H9 (cell line): Measurements from ENCODE around the gene ICE2. TPM values are rescaled to one million over a fixed set of nuclear protein-coding genes. Genes with fewer than 3 reads are reported as not detected.

ENCODE experiments used
- DNase-seq: peaks from one replicate; pipeline ENCODE4 v3.0.0-alpha.2; 2017
- H2AFZ ChIP-seq: one replicate; pipeline ENCODE4 v1.6.1; 2013; ENCODE audit warnings: mild to moderate bottlenecking, low read length, control low read depth, moderate library complexity
- H2AK5ac ChIP-seq: 2 replicates; pipeline ENCODE4 v1.6.1; 2013; ENCODE audit warnings: low read length, control low read depth, mixed read lengths; ENCODE audit not compliant: insufficient read length
- H2BK120ac ChIP-seq: one replicate; pipeline ENCODE4 v1.6.1; 2013; ENCODE audit warnings: low read depth, mild to moderate bottlenecking, low read length, control low read depth, inconsistent platforms; ENCODE audit not compliant: poor library complexity, severe bottlenecking
- H2BK12ac ChIP-seq: 2 replicates; pipeline ENCODE4 v1.6.1; 2013; ENCODE audit warnings: low read length, control low read depth, mixed read lengths, low read depth; ENCODE audit not compliant: insufficient read length
- H2BK15ac ChIP-seq: 2 replicates; pipeline ENCODE4 v1.6.1; 2013; ENCODE audit warnings: low read depth, low read length, control low read depth
- H2BK20ac ChIP-seq: one replicate; pipeline ENCODE4 v1.6.1; 2013; ENCODE audit warnings: low read depth, mild to moderate bottlenecking, low read length, control low read depth, inconsistent platforms; ENCODE audit not compliant: poor library complexity, severe bottlenecking
- H2BK5ac ChIP-seq: 2 replicates; pipeline ENCODE4 v1.6.1; 2013; ENCODE audit warnings: low read length, control low read depth, mixed read lengths; ENCODE audit not compliant: insufficient read length
- H3K14ac ChIP-seq: 2 replicates; pipeline ENCODE4 v1.6.1; 2013; ENCODE audit warnings: low read length, control low read depth; ENCODE audit not compliant: insufficient read depth
- H3K18ac ChIP-seq: 2 replicates; pipeline ENCODE4 v1.6.1; 2013; ENCODE audit warnings: low read depth, mild to moderate bottlenecking, mixed read lengths, low read length, control low read depth; ENCODE audit not compliant: insufficient read length
- H3K23ac ChIP-seq: 2 replicates; pipeline ENCODE4 v1.6.1; 2013; ENCODE audit warnings: low read length, control low read depth, mixed read lengths, low read depth; ENCODE audit not compliant: insufficient read length
- H3K23me2 ChIP-seq: 2 replicates; pipeline ENCODE4 v1.6.1; 2013; ENCODE audit warnings: low read depth, mild to moderate bottlenecking, mixed read lengths, low read length, control low read depth; ENCODE audit not compliant: insufficient read length, poor library complexity, severe bottlenecking
- H3K27ac ChIP-seq: 2 replicates; pipeline ENCODE4 v1.5.1; 2013; ENCODE audit warnings: low read length, control low read depth, mixed read lengths, low read depth; ENCODE audit not compliant: insufficient read length
- H3K27me3 ChIP-seq: 2 replicates; pipeline ENCODE4 v1.6.1; 2013; ENCODE audit warnings: low read length, control low read depth, inconsistent platforms; ENCODE audit not compliant: insufficient read depth
- H3K4ac ChIP-seq: 2 replicates; pipeline ENCODE4 v1.6.1; 2013; ENCODE audit warnings: low read depth, mild to moderate bottlenecking, control low read depth, inconsistent platforms, low read length, moderate library complexity
- H3K4me1 ChIP-seq: 2 replicates; pipeline ENCODE4 v1.6.1; 2013; ENCODE audit warnings: low read length, control low read depth, inconsistent platforms; ENCODE audit not compliant: insufficient read depth
- H3K4me2 ChIP-seq: 2 replicates; pipeline ENCODE4 v1.6.1; 2013; ENCODE audit warnings: low read length, control low read depth, mixed read lengths; ENCODE audit not compliant: insufficient read length, insufficient read depth
- H3K56ac ChIP-seq: 2 replicates; pipeline ENCODE4 v1.6.1; 2013; ENCODE audit warnings: low read depth, mild to moderate bottlenecking, mixed read lengths, low read length, control low read depth; ENCODE audit not compliant: insufficient read length
- H3K79me1 ChIP-seq: 2 replicates; pipeline ENCODE4 v1.6.1; 2013; ENCODE audit warnings: low read depth, mild to moderate bottlenecking, moderate library complexity, low read length, control low read depth, inconsistent platforms; ENCODE audit not compliant: insufficient read depth, poor library complexity, severe bottlenecking
- H3K79me2 ChIP-seq: 2 replicates; pipeline ENCODE4 v1.6.1; 2013; ENCODE audit warnings: low read length, control low read depth, inconsistent platforms; ENCODE audit not compliant: insufficient read depth
- H3K9ac ChIP-seq: 2 replicates; pipeline ENCODE4 v1.6.1; 2013; ENCODE audit warnings: low read length, control low read depth, mixed read lengths; ENCODE audit not compliant: insufficient read length; ENCODE audit errors: extremely low read depth
- H3K9me3 ChIP-seq: one replicate; pipeline ENCODE4 v1.6.1; 2013; ENCODE audit warnings: low read depth, low read length, inconsistent platforms; ENCODE audit not compliant: control insufficient read depth
- H3T11ph ChIP-seq: one replicate; pipeline ENCODE4 v1.6.1; 2013; ENCODE audit warnings: mild to moderate bottlenecking, low read length, control low read depth, inconsistent platforms
- H4K20me1 ChIP-seq: one replicate; pipeline ENCODE4 v1.6.1; 2013; ENCODE audit not compliant: control insufficient read depth, insufficient read length, insufficient read depth
- H4K5ac ChIP-seq: 2 replicates; pipeline ENCODE4 v1.6.1; 2013; ENCODE audit warnings: low read depth, mild to moderate bottlenecking, mixed read lengths, low read length, control low read depth; ENCODE audit not compliant: insufficient read length
- H4K8ac ChIP-seq: replicated peaks from 2 replicates; pipeline ENCODE4 v1.6.1; 2013; ENCODE audit warnings: low read length, control low read depth, mixed read lengths, low read depth; ENCODE audit not compliant: insufficient read length
- H4K91ac ChIP-seq: 2 replicates; pipeline ENCODE4 v1.6.1; 2013; ENCODE audit warnings: low read depth, mild to moderate bottlenecking, moderate library complexity, mixed read lengths, low read length, control low read depth; ENCODE audit not compliant: insufficient read length
- H3K27ac Mint-ChIP-seq, 3 experiments: 2 replicates in 2 of 3; 3 replicates in 1 of 3; pipeline ENCODE4 v1.8.0; 2020 to 2021; ENCODE audit warnings: mixed read lengths in 3 of 3, mild to moderate bottlenecking in 1 of 3, moderate library complexity in 1 of 3
- H3K27me3 Mint-ChIP-seq: 2 replicates; pipeline ENCODE4 v1.8.0; 2021; ENCODE audit warnings: low read depth, mild to moderate bottlenecking, moderate library complexity, mixed read lengths
- H3K36me3 Mint-ChIP-seq, 3 experiments: 2 replicates in 2 of 3; 3 replicates in 1 of 3; pipeline ENCODE4 v1.8.0; 2020 to 2021; ENCODE audit warnings: low read depth in 3 of 3, mixed read lengths in 3 of 3; ENCODE audit not compliant: insufficient read depth in 1 of 3
- H3K4me1 Mint-ChIP-seq, 2 experiments: 2 replicates each; pipeline ENCODE4 v1.8.0; 2020; ENCODE audit warnings: mixed read lengths in 2 of 2
- H3K4me3 Mint-ChIP-seq, 2 experiments: 2 replicates in 1 of 2; 3 replicates in 1 of 2; pipeline ENCODE4 v1.8.0; 2020 to 2021; ENCODE audit warnings: mild to moderate bottlenecking in 2 of 2, mixed read lengths in 2 of 2, moderate library complexity in 1 of 2
- H3K9me3 Mint-ChIP-seq, 2 experiments: 2 replicates in 1 of 2; 3 replicates in 1 of 2; pipeline ENCODE4 v1.8.0; 2020; ENCODE audit warnings: mild to moderate bottlenecking in 2 of 2, mixed read lengths in 2 of 2, moderate library complexity in 1 of 2
- CTCF ChIP-seq: fragments of 200-600 bp; sonication (generic); conservative IDR thresholded peaks from 3 replicates; pipeline ENCODE4 v1.8.0; 2021; ENCODE audit warnings: antibody characterized with exemption, mild to moderate bottlenecking
- total RNA-seq: library from RNA; stranded (reverse); gene quantifications from 2 replicates; pipeline ENCODE4 v1.2.1, GENCODE V29; 2021

ICE2 gene
- total RNA-seq, 1 experiment from 2014 or later = 76.3 TPM

- no peak overlapping the region for H3K27ac ChIP-seq
- no peak overlapping the region for H2AK5ac ChIP-seq
- no peak overlapping the region for H4K8ac ChIP-seq
- no peaks in the 10 kb centered on the region for H3K79me2 ChIP-seq
- H3K9me3 ChIP-seq = no peaks in the 10 kb centered on the region
- no peak overlapping the region for H2BK120ac ChIP-seq
- no peak overlapping the region for H3K9ac ChIP-seq
- H2BK20ac ChIP-seq = no peak overlapping the region
- H3K79me1 ChIP-seq = no peaks in the 10 kb centered on the region
- no peak for TF ChIP-seq CTCF
- H3K18ac ChIP-seq = no peak overlapping the region
- H3K4me2 ChIP-seq = no peak overlapping the region
- no peak overlapping the region for H3K14ac ChIP-seq
- H4K20me1 ChIP-seq = no peaks in the 10 kb centered on the region
- H3K27ac Mint-ChIP-seq = no peak overlapping the region; a peak in 1 of 7 replicates
- H2BK12ac ChIP-seq = no peak overlapping the region
- no peak overlapping the region for H4K5ac ChIP-seq
- H3K4me3 Mint-ChIP-seq = no peak overlapping the region
- no peak overlapping the region for H3K56ac ChIP-seq
- H3K4me1 ChIP-seq = no peaks in the 10 kb centered on the region
- no peak overlapping the region for H2AFZ ChIP-seq
- no peak overlapping the region for H3T11ph ChIP-seq
- no peaks in the 10 kb centered on the region for H3K27me3 Mint-ChIP-seq
- no peaks in the 10 kb centered on the region for H3K23me2 ChIP-seq
- no peak for DNase-seq
- H3K4ac ChIP-seq = no peak overlapping the region
- H3K23ac ChIP-seq = no peak overlapping the region
- no peaks in the 10 kb centered on the region for H3K27me3 ChIP-seq
- H3K4me1 Mint-ChIP-seq = no peaks in the 10 kb centered on the region
- no peaks in the 10 kb centered on the region for H3K9me3 Mint-ChIP-seq
- H3K36me3 Mint-ChIP-seq = peaks cover 2 to 31% (median 26%) of the 10 kb centered on the region in 3 experiments; a peak in 6 of 7 replicates
- H2BK15ac ChIP-seq = no peak overlapping the region
- H2BK5ac ChIP-seq = no peak overlapping the region
- no peak overlapping the region for H4K91ac ChIP-seq
Measured at GRCh38 chr15:60462027-60462426, 16.9 kb downstream of the ICE2 start.
